ENCODE data around the gene SIPA1L3.

The SIPA1L3 gene

GRCh38 chr19:38250428-38250820 is 343.4 kb downstream of the SIPA1L3 start:
- Histone ChIP-seq H3K4me3 (ENCODE audit: low read depth, low read length) (no peak overlapping the region), H3K9ac (ENCODE audit: low read depth, low read length) (no peak overlapping the region), H3K27ac (ENCODE audit: low read depth, low read length) (no peak overlapping the region), H3K9me3 (ENCODE audit: control insufficient read depth, insufficient read depth, low read length) (no peaks in the 10 kb centered on the region), H3K4me1 (ENCODE audit: control insufficient read depth, insufficient read depth, low read length) (peaks cover 31% of the 10 kb centered on the region), H3K36me3 (ENCODE audit: control insufficient read depth, insufficient read depth, low read length) (no peaks in the 10 kb centered on the region), H3K27me3 (ENCODE audit: control insufficient read depth, insufficient read depth, low read length) (0 out of 2 replicates have a peak, but pooled peaks cover under 1% of the 10 kb centered on the region)

GRCh38 chr19:38250821-38251563 is 344.0 kb downstream of the SIPA1L3 start:
- Histone ChIP-seq H3K27ac (ENCODE audit: low read depth, low read length) (peak overlapping the region; percentile 35), H3K36me3 (ENCODE audit: control insufficient read depth, insufficient read depth, low read length) (no peaks in the 10 kb centered on the region), H3K27me3 (ENCODE audit: control insufficient read depth, insufficient read depth, low read length) (peaks cover 7% of the 10 kb centered on the region; the same call in 1 of the 2 replicates), H3K9me3 (ENCODE audit: control insufficient read depth, insufficient read depth, low read length) (no peaks in the 10 kb centered on the region), H3K9ac (ENCODE audit: low read depth, low read length) (no peak overlapping the region), H3K4me1 (ENCODE audit: control insufficient read depth, insufficient read depth, low read length) (peaks cover 31% of the 10 kb centered on the region), H3K4me3 (ENCODE audit: low read depth, low read length) (peak overlapping the region; percentile 43; the same call in 1 of the 2 replicates)

- peak overlapping the region; percentile 35 for H3K27ac ChIP-seq (ENCODE audit: low read depth, low read length)
- no peaks in the 10 kb centered on the region for H3K36me3 ChIP-seq (ENCODE audit: control insufficient read depth, insufficient read depth, low read length)
- H3K9ac ChIP-seq (ENCODE audit: low read depth, low read length) = no peak overlapping the region
- H3K4me3 ChIP-seq (ENCODE audit: low read depth, low read length) = peak overlapping the region; percentile 43
- H3K4me1 ChIP-seq (ENCODE audit: control insufficient read depth, insufficient read depth, low read length) = peaks cover 31% of the 10 kb centered on the region
- peaks cover 8% of the 10 kb centered on the region; the same call in 1 of the 2 replicates for H3K27me3 ChIP-seq (ENCODE audit: control insufficient read depth, insufficient read depth, low read length)
- no peaks in the 10 kb centered on the region for H3K9me3 ChIP-seq (ENCODE audit: control insufficient read depth, insufficient read depth, low read length)
Observed at GRCh38 chr19:38251564-38252051, 344.6 kb downstream of the SIPA1L3 start.

- no peaks in the 10 kb centered on the region for H3K9me3 ChIP-seq (ENCODE audit: control insufficient read depth, insufficient read depth, low read length)
- H3K9ac ChIP-seq (ENCODE audit: low read depth, low read length) = no peak overlapping the region
- H3K27me3 ChIP-seq (ENCODE audit: control insufficient read depth, insufficient read depth, low read length) = peaks cover 8% of the 10 kb centered on the region
- H3K4me3 ChIP-seq (ENCODE audit: low read depth, low read length) = no peak overlapping the region
- H3K36me3 ChIP-seq (ENCODE audit: control insufficient read depth, insufficient read depth, low read length) = no peaks in the 10 kb centered on the region
- H3K4me1 ChIP-seq (ENCODE audit: control insufficient read depth, insufficient read depth, low read length) = peaks cover 31% of the 10 kb centered on the region
- no peak overlapping the region for H3K27ac ChIP-seq (ENCODE audit: low read depth, low read length)
Observed at GRCh38 chr19:38252385-38252784, 345.4 kb downstream of the SIPA1L3 start.

GRCh38 chr19:38252941-38253691 is 346.1 kb downstream of the SIPA1L3 start:
- Histone ChIP-seq H3K27me3 (ENCODE audit: control insufficient read depth, insufficient read depth, low read length) (peaks cover 8% of the 10 kb centered on the region), H3K9ac (ENCODE audit: low read depth, low read length) (no peak overlapping the region), H3K36me3 (ENCODE audit: control insufficient read depth, insufficient read depth, low read length) (no peaks in the 10 kb centered on the region), H3K9me3 (ENCODE audit: control insufficient read depth, insufficient read depth, low read length) (no peaks in the 10 kb centered on the region), H3K4me3 (ENCODE audit: low read depth, low read length) (no peak overlapping the region), H3K27ac (ENCODE audit: low read depth, low read length) (peak overlapping the region; percentile 44), H3K4me1 (ENCODE audit: control insufficient read depth, insufficient read depth, low read length) (peaks cover 31% of the 10 kb centered on the region)

- H3K36me3 ChIP-seq (ENCODE audit: control insufficient read depth, insufficient read depth, low read length) = no peaks in the 10 kb centered on the region
- H3K27ac ChIP-seq (ENCODE audit: low read depth, low read length) = no peak overlapping the region
- H3K9me3 ChIP-seq (ENCODE audit: control insufficient read depth, insufficient read depth, low read length) = no peaks in the 10 kb centered on the region
- peaks cover 8% of the 10 kb centered on the region for H3K27me3 ChIP-seq (ENCODE audit: control insufficient read depth, insufficient read depth, low read length)
- no peak overlapping the region for H3K9ac ChIP-seq (ENCODE audit: low read depth, low read length)
- peaks cover 31% of the 10 kb centered on the region for H3K4me1 ChIP-seq (ENCODE audit: control insufficient read depth, insufficient read depth, low read length)
- H3K4me3 ChIP-seq (ENCODE audit: low read depth, low read length) = no peak overlapping the region
Observed at GRCh38 chr19:38253788-38254187, 346.8 kb downstream of the SIPA1L3 start.

GRCh38 chr19:38255383-38256014 is 348.5 kb downstream of the SIPA1L3 start:
- Histone ChIP-seq H3K27ac (ENCODE audit: low read depth, low read length) (no peak overlapping the region), H3K9ac (ENCODE audit: low read depth, low read length) (peak overlapping the region; percentile 23; the same call in 1 of the 2 replicates), H3K4me1 (ENCODE audit: control insufficient read depth, insufficient read depth, low read length) (peaks cover 29% of the 10 kb centered on the region), H3K27me3 (ENCODE audit: control insufficient read depth, insufficient read depth, low read length) (peaks cover 8% of the 10 kb centered on the region), H3K9me3 (ENCODE audit: control insufficient read depth, insufficient read depth, low read length) (no peaks in the 10 kb centered on the region), H3K4me3 (ENCODE audit: low read depth, low read length) (peak overlapping the region; percentile 66), H3K36me3 (ENCODE audit: control insufficient read depth, insufficient read depth, low read length) (no peaks in the 10 kb centered on the region)
